Progenitor cell of endocrine pancreas (in vitro differentiated cells): Measurements from ENCODE around the gene C17orf100. TPM values are rescaled to one million over a fixed set of nuclear protein-coding genes. Genes with fewer than 3 reads are reported as not detected.

Experiments
- DNase-seq: peaks from one replicate; pipeline ENCODE4 v3.0.0; 2021; ENCODE audit warnings: low spot score; ENCODE audit not compliant: unreplicated experiment
- H3K27ac Mint-ChIP-seq: 2 replicates; pipeline ENCODE4 v1.8.0; 2021; ENCODE audit warnings: mild to moderate bottlenecking, moderate library complexity, mixed read lengths
- H3K27me3 Mint-ChIP-seq: 2 replicates; pipeline ENCODE4 v1.8.0; 2021; ENCODE audit warnings: mixed read lengths
- H3K36me3 Mint-ChIP-seq: 2 replicates; pipeline ENCODE4 v1.8.0; 2022; ENCODE audit warnings: mixed read lengths; ENCODE audit not compliant: insufficient read depth
- H3K4me1 Mint-ChIP-seq: 2 replicates; pipeline ENCODE4 v1.8.0; 2021; ENCODE audit warnings: low read depth, mixed read lengths
- H3K4me3 Mint-ChIP-seq: 2 replicates; pipeline ENCODE4 v1.8.0; 2021; ENCODE audit warnings: low read depth, mild to moderate bottlenecking, moderate library complexity, mixed read lengths
- H3K9me3 Mint-ChIP-seq: 2 replicates; pipeline ENCODE4 v1.8.0; 2021; ENCODE audit warnings: low read depth, mixed read lengths
- total RNA-seq: library from RNA; stranded (reverse); gene quantifications from 2 replicates; pipeline ENCODE4 v1.2.1, GENCODE V29; 2021
- TF ChIP-seq, protein P1 (sequence below): fragments of 200-600 bp; sonication (generic); IDR thresholded peaks from one replicate; pipeline ENCODE4 v1.5.0; 2021; ENCODE audit warnings: antibody characterized with exemption, mild to moderate bottlenecking; ENCODE audit not compliant: unreplicated experiment

C17orf100 gene
- total RNA-seq, 1 donor from 2014 or later = 6.1 TPM

DNA sequence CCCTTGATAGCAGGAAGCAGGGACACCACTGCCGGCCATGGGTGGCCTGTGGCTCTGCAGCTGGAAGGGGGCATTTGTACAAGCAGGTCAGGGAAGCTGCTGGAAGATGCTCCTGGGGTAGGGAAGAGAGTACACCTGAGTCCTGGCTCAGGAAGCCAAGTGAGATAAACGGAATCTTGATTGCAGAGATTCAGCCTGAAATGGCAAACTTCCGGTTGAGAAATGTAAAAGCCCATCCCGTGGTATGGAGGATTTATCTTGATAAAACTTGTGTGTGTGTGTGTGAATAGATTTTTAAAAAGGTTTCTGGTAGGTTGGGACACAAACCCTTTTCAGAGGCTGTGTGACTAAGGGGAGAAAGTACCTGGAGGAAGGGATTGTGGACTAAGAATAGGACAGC lies 29.6 kb downstream of the C17orf100 start:
- no peak overlapping the region for H3K4me3 Mint-ChIP-seq
- H3K36me3 Mint-ChIP-seq = no peaks in the 10 kb centered on the region
- no peak overlapping the region for H3K27ac Mint-ChIP-seq
- H3K4me1 Mint-ChIP-seq = peaks cover 7% of the 10 kb centered on the region
- no peak for DNase-seq
- H3K27me3 Mint-ChIP-seq = peaks cover 37% of the 10 kb centered on the region
- no peaks in the 10 kb centered on the region for H3K9me3 Mint-ChIP-seq
- TF ChIP-seq, protein P1, sequence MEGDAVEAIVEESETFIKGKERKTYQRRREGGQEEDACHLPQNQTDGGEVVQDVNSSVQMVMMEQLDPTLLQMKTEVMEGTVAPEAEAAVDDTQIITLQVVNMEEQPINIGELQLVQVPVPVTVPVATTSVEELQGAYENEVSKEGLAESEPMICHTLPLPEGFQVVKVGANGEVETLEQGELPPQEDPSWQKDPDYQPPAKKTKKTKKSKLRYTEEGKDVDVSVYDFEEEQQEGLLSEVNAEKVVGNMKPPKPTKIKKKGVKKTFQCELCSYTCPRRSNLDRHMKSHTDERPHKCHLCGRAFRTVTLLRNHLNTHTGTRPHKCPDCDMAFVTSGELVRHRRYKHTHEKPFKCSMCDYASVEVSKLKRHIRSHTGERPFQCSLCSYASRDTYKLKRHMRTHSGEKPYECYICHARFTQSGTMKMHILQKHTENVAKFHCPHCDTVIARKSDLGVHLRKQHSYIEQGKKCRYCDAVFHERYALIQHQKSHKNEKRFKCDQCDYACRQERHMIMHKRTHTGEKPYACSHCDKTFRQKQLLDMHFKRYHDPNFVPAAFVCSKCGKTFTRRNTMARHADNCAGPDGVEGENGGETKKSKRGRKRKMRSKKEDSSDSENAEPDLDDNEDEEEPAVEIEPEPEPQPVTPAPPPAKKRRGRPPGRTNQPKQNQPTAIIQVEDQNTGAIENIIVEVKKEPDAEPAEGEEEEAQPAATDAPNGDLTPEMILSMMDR = no peak

DNA sequence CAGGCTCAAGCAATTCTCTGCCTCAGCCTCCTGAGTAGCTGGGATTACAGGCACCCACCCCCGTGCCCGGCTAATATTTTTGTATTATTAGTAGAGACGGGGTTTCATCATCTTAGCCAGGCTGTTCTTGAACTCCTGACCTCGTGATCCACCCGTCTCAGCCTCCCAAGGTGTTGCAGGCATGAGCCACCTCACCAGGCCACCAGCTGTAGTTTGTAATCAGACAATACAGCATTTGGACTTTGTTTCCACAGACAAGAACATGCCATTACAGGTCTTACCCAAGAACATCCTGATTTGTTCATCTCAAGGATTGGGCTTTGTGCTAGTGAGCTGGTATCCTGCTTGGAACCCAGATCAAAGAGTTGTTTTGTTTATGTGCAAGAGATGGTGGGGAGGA lies 30.1 kb downstream of the C17orf100 start:
- TF ChIP-seq, protein P1 = no peak
- Mint-ChIP-seq H3K4me1 (peaks cover 7% of the 10 kb centered on the region), H3K9me3 (no peaks in the 10 kb centered on the region), H3K27me3 (peaks cover 38% of the 10 kb centered on the region), H3K27ac (no peak overlapping the region), H3K4me3 (no peak overlapping the region), H3K36me3 (no peaks in the 10 kb centered on the region)
- DNase-seq = no peak

DNA sequence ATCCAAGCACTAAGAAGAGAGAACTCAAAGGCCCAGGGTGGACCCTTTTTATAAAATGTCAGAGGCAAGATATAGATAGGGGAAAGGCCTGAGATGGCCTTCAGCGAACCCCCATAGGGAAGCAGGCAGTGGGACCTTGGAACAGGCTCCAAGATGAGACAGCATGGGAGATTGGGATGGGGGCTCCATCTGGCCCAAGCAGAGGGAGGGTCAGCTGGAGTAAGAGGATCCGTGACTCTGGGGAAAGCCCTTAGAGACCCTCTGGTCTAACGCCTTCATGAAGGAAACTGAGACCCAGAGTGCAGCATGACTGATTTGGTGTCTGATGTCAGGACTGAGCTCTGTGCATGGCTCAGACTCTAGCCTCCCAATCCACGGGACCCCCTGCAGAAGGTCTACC lies 30.8 kb downstream of the C17orf100 start:
- Mint-ChIP-seq H3K27ac (no peak overlapping the region), H3K27me3 (peaks cover 45% of the 10 kb centered on the region), H3K4me3 (no peak overlapping the region), H3K4me1 (peaks cover 4% of the 10 kb centered on the region), H3K36me3 (no peaks in the 10 kb centered on the region), H3K9me3 (no peaks in the 10 kb centered on the region)
- DNase-seq = no peak
- TF ChIP-seq, protein P1 = no peak

DNA sequence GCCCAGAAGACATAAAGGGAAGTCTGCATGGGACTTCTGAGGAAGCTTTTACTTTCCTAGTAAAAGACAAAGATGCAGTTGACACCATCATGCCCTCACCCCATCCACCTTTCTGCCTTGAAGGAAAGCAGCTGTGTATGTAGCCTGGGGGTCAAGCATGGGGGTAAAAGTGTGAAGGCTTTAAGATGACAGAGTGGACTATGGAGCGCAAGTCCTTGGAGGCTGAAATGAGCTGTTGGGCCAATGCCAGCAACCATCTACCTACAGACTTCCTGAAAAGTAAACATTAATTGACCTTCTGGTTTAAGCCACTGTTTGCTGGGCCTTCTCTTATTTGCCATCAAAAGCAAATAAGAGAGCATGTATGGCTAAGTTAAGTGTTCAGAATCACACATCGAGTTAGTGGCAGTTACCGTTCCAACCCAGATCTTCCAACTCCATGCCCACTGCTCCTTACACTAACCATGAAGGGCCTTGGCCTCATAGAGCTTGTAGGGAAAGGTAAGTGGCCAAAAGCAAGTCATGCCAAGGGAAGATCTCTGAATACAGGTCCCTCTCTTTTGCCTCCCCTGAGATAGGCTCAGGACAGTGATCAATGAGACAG lies 31.6 kb downstream of the C17orf100 start:
- Mint-ChIP-seq H3K36me3 (no peaks in the 10 kb centered on the region), H3K27ac (no peak overlapping the region), H3K27me3 (peaks cover 49% of the 10 kb centered on the region), H3K4me1 (peaks cover 4% of the 10 kb centered on the region), H3K9me3 (no peaks in the 10 kb centered on the region), H3K4me3 (no peak overlapping the region)
- DNase-seq = no peak
- TF ChIP-seq, protein P1 = no peak

DNA sequence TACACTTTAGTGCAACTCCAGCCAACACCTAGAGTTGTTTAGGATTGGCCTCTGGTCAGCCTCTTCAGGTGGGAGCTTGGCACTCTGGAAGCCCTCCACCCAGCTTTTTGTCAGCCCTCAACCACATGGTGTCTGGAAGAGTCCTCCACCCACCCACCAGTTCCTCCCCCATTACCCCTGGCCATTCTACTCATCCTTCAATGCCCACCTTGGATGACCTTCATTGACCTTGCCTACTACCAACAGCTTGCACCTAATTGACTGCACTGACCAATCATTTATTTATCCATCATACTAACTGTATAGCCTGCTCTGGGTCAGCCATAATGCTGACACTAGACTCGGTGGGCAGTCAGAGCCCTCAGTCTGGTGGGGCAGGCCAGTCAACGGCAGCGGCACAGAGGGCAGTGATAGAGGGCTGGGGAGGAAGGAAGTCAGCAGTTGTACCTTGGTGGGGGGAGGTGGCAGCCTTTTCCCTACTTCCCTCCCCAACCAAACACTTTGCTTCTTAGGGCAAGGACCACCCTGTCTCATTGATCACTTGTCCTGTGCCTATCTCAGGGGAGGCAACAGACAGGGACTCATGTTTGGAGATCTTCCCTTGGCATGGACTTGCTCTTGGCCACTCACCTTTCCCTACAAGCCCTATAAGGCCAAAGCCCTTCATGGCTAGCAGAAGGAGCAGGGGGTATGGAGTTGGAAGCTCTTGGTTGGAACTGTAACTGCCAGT lies 32.3 kb downstream of the C17orf100 start:
- Mint-ChIP-seq H3K4me1 (peaks cover 4% of the 10 kb centered on the region), H3K4me3 (no peak overlapping the region), H3K9me3 (no peaks in the 10 kb centered on the region), H3K27me3 (peaks cover 43% of the 10 kb centered on the region), H3K27ac (no peak overlapping the region), H3K36me3 (no peaks in the 10 kb centered on the region)
- TF ChIP-seq, protein P1 = no peak
- no peak for DNase-seq
